ENCODE results near the gene OLA1. TPM values are rescaled to one million over a fixed set of nuclear protein-coding genes. Genes with fewer than 3 reads are reported as not detected.
A peak's percentile ranks its signal among the peaks of the same experiment; 100 is the strongest.

Gene OLA1
- total RNA-seq, 4 donors from 2014 or later, result 72.7 to 85.1 (median 78.3) TPM

DNA sequence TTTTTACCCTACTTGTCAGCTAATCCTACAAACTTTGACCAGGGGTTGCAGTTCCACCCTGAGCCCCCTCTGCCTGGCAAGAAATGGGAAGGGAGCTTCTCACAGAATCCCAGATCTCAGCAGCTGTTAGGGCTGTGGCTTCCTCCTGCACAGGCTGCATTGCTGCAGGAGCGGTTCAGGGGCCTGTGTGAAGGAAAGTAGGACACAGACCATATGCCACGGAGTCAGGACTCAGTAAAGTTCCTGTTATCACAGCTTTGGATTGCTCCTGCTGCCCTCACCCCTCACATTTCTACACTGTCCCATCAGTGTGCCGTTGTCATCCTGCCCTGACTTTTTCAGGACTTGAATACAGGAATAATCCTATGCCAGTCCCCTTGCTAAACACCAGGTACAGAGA, 220.4 kb downstream of the OLA1 start:
- intact Hi-C loops (cut with DNase I), result no loop called here
- WGBS, 2 donors, result 68 to 85% methylated on average over 2 of the region's 3 CpGs
- Histone ChIP-seq H3K9me3 (peaks cover 0 to 14% (median 0%) of the 10 kb centered on the region in 3 donors), H3K27ac (peak overlapping the region in 1 of 4 donors; percentile 18), H3K27me3 (no peaks in the 10 kb centered on the region), H3K36me3 (no peaks in the 10 kb centered on the region), H3K4me1 (peaks cover 24 to 70% (median 30%) of the 10 kb centered on the region in 3 donors), H3K4me3 (no peak overlapping the region)
- no peak for DNase-seq
- TF ChIP-seq POLR2A (IDR thresholded peaks at IDR 0.05), result no peak
- TF ChIP-seq, protein P1, sequence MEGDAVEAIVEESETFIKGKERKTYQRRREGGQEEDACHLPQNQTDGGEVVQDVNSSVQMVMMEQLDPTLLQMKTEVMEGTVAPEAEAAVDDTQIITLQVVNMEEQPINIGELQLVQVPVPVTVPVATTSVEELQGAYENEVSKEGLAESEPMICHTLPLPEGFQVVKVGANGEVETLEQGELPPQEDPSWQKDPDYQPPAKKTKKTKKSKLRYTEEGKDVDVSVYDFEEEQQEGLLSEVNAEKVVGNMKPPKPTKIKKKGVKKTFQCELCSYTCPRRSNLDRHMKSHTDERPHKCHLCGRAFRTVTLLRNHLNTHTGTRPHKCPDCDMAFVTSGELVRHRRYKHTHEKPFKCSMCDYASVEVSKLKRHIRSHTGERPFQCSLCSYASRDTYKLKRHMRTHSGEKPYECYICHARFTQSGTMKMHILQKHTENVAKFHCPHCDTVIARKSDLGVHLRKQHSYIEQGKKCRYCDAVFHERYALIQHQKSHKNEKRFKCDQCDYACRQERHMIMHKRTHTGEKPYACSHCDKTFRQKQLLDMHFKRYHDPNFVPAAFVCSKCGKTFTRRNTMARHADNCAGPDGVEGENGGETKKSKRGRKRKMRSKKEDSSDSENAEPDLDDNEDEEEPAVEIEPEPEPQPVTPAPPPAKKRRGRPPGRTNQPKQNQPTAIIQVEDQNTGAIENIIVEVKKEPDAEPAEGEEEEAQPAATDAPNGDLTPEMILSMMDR (IDR thresholded peaks at IDR 0.05), result no peak

DNA sequence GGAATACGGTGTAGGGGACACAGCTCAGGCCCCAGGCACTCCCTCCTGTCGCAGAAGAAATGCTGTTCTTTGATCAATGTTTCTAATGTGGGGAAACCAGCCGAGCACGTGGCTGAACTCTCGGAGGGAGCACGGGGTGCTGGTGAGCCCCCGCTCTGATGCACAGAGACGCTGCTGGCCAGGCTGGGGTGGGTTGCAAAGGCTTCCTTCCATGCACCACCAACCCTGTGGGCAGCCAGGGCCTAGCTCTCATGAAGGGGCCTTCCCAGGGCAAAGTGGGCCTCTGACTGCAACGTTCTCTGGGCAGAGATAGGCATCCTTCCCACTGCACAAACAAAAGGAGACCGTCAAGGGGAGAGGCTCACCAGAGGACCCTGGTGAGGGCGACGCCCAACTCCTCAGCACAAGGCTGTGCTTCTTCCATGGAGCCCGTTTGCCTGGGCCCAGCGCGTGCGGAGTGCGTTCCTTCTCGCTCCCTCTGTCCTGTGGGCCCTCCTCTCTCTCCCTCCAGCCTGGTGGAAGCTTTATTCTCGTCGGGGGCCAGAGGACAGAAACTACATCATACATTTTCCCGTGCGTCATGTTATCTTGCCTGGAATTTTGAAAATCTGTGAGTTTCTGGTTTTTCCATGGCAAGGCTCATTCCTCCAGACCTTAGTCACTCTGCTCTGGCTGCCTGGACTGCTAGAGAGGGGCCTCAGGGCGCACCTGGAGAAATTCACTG, 222.0 kb downstream of the OLA1 start:
- Histone ChIP-seq H3K4me1 (peaks cover 24 to 61% (median 30%) of the 10 kb centered on the region in 3 donors), H3K9me3 (peaks cover 0 to 14% (median 0%) of the 10 kb centered on the region in 3 donors), H3K4me3 (peak overlapping the region in 1 of 4 donors; percentile 25), H3K27me3 (no peaks in the 10 kb centered on the region), H3K27ac (peak overlapping the region; percentile 75 to 94 (median 85)), H3K36me3 (no peaks in the 10 kb centered on the region)
- 82 to 95% methylated on average over 3 to 13 of the region's 23 CpGs for WGBS, 2 donors
- intact Hi-C loops (cut with DNase I), result no loop called here
- TF ChIP-seq, protein P1 (IDR thresholded peaks at IDR 0.05), result no peak
- TF ChIP-seq POLR2A (IDR thresholded peaks at IDR 0.05), result no peak
- no peak for DNase-seq

DNA sequence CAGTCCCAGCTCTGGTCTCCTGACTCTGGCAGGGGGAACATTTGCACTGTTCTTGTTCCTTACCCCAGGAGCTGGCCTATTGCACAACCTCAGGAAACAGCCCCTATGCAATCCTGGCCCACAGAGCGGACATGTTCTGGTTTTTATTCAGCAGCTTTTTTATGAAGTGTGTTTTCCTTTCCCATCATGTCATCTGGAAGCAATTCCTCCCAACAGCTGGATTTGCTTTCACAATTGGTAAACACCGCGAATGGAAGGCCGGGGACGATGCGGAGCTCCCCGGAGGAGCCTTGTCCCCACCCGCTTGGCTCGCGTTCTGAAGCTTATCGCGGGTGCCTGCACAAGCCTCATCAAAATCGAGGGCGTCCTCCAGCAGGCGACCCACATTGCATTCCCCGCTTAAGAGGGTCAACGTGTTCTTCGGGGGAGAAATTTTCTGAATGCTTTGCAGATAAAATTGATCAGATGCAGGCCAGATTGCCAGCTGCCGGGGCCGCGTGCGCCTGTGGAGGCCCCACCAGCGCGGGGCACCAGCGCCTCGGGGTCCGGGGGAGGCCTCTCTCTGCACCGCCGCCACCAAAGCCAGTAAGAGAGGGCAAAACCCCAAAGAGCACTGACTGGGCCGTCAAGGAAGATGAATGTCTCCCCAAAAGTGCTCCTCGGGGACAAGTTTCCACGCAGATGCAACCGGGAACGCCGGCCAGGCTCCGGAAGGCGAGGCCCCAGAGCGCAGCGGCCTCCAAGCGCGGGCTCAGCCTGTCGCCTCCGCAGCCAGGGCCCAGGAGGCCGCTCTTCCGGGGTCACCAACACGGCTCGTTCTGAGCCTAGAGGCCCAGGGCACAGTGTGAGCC, 222.8 kb downstream of the OLA1 start:
- Histone ChIP-seq H3K27ac (peak overlapping the region; percentile 81 to 94 (median 88)), H3K4me1 (peaks cover 24 to 65% (median 35%) of the 10 kb centered on the region in 3 donors), H3K36me3 (no peaks in the 10 kb centered on the region), H3K27me3 (no peaks in the 10 kb centered on the region), H3K9me3 (peaks cover 0 to 14% (median 0%) of the 10 kb centered on the region in 3 donors), H3K4me3 (peak overlapping the region in 2 of 4 donors; percentile 25 to 40)
- WGBS, 2 donors, result 71 to 84% methylated on average over 25 to 26 of the region's 47 CpGs
- no peak for TF ChIP-seq POLR2A (IDR thresholded peaks at IDR 0.05)
- TF ChIP-seq, protein P1 (IDR thresholded peaks at IDR 0.05), result no peak
- intact Hi-C loops (cut with DNase I), result no loop called here
- peak; percentile 22 for DNase-seq

DNA sequence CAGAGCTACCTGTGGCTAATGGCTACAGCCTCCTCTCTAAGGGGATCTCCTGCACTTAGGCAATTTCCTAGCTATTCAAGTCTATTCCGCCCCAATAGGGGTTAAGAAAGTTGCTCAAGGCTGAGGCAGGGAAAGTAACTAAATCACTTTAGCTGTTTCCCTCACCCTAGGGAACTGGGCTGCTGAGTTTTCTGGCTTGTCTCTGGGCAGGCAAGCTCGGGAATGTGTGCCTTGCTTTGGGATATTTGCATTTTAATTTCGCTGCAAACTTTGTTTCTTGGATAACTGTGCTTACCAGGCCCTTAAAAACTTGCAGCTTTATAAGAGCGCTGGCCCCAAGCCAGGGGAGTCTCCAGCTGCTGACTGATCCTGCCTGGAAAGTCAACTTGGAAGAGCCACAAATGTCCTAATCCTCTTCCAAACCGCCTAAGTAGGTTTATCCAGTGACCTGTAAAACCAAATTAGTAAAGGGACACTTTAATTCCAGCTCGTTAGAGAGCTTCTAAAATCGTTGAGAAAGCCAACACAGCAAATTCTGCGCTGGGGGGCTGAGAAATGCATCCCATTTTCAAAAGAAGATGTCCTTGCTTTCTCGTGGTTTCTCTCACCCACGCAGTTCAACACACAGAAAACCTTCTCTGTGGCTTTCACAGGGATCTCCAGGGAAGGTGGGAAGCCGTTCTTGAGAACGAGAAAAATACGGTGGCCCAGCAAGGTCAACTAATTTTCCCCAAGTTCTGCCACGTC, 223.6 kb downstream of the OLA1 start:
- no peak for DNase-seq
- H3K4me3 ChIP-seq, result peak overlapping the region in 2 of 4 donors; percentile 25 to 40

More for the DNA sequence above, 223.6 kb downstream of the OLA1 start:
- Histone ChIP-seq H3K9me3 (peaks cover 0 to 14% (median 0%) of the 10 kb centered on the region in 3 donors), H3K4me1 (peaks cover 24 to 65% (median 35%) of the 10 kb centered on the region in 3 donors), H3K27me3 (no peaks in the 10 kb centered on the region), H3K36me3 (no peaks in the 10 kb centered on the region), H3K27ac (peak overlapping the region; percentile 81 to 94 (median 88))
- intact Hi-C loops (cut with DNase I), result no loop called here
- WGBS, 2 donors, result 32 to 41% methylated on average over 14 of the region's 14 CpGs
- no peak for TF ChIP-seq POLR2A (IDR thresholded peaks at IDR 0.05)
- TF ChIP-seq, protein P1 (IDR thresholded peaks at IDR 0.05), result no peak

Measured in esophagus squamous epithelium (tissue), 5 donors.